Activated CD4-positive, alpha-beta T cell treated with anti-CD3 and anti-CD28 coated beads, Interleukin-2, amount 50 U/mL, for 4 hours (primary cell): ENCODE results near the gene XPNPEP3.
"Not testable (repeated sequence)": the region's sequence is repeated elsewhere in the genome, so short reads cannot be mapped to it uniquely, and the experiment has no call there.

Source experiments
- DNase-seq, 2 experiments: peaks; one replicate each; pipeline ENCODE4 v3.0.0-alpha.2; 2020

XPNPEP3 gene

DNA sequence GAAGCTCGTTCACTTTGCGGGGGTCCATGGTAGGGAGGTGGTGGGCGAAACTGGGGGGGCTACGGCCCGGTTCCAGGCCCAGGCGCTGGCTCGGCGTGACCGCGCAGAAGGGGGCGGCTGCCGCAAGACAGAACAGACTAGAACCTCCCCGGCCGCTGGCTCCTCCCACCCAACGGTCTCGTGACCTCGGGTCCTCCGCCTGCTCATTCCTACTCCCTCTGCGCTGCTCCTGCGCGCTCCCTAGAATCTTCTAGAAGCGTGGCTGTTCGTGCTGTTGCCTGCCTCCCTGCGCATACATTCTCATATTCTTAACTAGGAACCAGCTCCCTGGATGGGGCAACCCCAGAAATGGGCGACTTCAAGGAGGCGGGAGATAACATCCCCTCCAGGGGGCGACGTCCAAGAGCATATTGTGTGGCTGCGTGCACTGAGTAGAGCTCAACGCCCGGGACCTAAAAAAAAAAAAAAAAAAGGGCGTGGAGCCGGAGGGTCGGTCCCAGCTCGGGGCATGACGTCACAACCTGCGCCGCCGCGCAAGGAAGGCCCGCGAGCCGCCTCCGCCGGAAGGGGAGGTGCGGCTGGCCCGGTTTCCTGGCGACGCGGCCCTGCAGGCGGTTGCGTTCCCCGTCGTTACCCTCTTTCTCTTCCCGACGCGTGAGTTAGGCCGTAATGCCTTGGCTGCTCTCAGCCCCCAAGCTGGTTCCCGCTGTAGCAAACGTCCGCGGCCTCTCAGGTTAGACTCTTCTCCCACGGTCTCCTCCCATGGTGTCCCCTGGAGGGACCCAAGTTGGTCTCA lies at the start of gene XPNPEP3, which contains the start of gene ST13:
Gene XPNPEP3 (plus strand): TSS at position 636 of the 796 bp plus-strand sequence. CDS start 34 bp downstream, at position 670.
Gene ST13 (minus strand): TSS at position 127 of the 796 bp plus-strand sequence. CDS start 99 bp downstream, at position 28.
- DNase-seq, result peak; percentile 96

DNA sequence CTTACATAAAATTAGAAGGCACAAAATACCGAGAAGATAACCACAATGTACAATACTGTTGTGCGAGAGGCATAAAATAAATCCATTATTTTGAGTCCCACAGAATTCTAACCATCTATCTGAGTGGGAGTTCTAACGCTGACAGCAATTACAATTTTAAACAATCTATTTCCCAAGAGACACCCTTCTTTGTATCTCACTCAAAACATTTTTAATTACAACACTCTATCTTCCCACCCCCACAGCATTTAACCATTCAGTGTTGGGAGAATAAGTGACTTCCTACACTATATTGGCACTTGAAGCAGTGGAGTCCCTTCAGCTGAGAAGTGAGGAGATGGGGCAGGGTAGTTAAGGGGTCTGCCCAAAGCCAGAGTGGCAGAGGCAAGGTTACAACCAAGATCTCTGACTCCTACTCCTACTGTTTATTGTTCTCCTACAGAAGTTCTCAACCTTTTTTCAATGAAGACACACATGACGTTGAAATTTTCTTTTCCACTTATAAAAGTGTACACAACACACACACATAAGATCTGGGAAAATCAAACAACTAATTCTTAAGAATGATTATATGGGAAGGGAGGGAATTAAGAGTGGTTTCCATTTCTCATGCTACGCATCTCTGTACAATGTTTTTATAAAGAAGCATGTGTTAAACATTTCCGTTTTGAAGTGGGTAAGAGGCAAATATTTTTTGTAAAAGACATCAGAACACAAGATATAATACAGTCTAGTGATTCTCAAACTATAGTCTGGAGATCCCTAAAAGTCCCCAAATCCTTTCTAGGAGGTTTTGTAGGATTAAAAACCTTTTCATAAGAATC lies 48.7 kb upstream of the XPNPEP3 start:
- no peak for DNase-seq

DNA sequence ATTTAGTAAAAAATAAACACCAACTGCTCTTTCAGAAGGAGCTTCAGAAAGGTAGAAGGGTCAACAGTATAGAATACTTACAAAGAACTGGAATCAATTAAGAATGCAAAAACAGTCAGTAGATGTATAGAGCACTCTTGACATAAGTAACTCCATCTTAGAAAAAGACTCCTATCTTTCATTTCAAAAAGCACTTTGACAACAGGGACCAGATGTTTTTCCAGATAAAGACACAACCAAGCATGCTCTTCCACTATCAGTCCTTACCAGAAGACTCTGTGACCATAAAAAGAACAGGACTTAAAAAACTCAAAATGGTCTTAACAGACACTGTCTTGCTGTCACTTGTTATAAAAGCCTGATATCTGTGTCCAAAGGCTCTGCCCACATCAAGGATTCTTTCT lies 43.0 kb upstream of the XPNPEP3 start:
- no peak for DNase-seq

DNA sequence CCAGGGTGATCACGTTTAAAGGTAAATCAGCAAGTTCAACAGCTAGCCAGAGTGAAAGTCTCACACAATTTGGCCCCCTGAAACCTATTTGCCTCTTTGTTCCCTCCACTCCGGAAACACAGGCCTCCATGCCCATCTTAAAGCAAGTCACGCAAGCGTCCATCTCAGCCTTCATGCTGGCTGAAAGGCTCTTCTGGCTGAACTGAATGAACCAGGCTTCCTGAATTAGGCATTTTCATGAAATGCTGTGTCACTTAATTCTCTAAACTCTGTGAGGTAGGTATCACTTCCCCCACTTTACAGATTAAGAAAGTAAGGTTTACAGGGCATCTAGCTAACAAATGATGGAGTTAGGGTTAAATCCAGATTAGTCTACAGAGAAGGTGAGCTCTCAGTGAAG lies 39.2 kb upstream of the XPNPEP3 start:
- no peak for DNase-seq

DNA sequence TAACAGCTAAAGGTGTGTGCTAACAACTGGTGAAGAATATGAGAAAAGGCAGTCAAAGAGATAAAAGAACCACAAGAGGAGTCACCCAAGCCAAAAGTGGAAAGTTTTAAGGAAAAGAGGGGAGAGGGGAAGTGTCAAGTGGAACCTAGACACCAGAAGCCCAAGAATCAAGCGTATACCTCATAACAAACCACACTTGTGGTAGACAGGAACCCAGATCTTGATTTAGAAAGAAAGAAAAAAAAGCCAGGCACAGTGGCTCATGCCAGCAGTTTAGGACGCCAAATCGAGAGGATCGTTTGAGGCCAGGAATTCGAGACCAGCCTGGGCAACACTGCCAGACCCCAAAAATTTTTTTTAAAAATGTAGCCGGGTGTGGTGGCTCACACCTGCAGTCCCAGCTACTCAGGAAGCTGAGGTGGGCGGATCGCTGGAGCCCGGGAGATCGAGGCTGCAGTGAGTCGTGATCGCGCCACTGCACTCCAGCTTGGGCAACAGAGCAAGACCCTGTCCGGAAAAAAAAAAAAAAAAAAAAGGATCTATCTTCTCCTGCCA lies 38.7 kb upstream of the XPNPEP3 start:
- DNase-seq, result no peak

DNA sequence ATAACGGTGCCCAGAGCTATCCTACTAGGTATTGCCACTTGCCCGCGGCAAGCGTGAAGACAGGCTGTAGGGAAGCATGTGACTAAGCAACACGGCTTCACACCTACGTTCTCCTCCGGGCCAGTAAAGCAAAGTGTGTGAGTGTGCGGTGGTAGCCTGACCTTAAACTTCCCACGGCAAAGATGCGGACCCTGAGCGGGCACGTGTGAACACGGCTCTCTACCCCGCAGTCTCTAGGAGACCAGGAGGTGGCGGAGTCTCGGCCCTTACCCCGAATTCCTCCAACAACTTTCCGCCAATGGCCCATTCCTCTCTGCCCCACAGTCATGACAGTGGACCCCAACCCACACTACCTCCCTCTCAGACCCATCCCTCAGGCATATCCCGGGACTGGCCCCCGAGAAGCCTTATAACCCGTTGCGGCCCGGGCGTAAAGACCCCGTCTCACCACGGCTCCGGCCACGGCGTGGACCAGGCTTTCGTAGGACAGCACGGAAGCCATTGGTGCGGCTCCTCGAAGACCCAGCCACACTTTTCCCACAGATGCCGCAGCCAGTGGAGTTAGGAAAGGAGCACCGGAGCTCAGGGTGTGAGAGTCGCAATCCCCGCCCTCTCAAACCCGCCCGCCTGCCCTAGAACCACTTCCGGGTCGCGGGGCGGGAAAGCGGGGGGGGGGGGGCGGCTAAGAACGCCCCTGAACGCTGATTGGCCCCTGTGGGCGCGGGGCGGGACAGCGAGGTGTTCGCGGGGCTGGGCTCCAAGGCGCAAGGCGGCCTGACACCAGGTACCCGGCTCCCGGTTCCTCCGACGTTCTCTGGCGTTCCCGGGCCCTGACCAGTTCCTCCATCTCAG lies 38.0 kb upstream of the XPNPEP3 start, which contains the start of gene SLC25A17:
Gene SLC25A17 (minus strand): TSS at position 600 of the 852 bp plus-strand sequence. CDS start 98 bp downstream, at position 502.
- peak; percentile 82 for DNase-seq

DNA sequence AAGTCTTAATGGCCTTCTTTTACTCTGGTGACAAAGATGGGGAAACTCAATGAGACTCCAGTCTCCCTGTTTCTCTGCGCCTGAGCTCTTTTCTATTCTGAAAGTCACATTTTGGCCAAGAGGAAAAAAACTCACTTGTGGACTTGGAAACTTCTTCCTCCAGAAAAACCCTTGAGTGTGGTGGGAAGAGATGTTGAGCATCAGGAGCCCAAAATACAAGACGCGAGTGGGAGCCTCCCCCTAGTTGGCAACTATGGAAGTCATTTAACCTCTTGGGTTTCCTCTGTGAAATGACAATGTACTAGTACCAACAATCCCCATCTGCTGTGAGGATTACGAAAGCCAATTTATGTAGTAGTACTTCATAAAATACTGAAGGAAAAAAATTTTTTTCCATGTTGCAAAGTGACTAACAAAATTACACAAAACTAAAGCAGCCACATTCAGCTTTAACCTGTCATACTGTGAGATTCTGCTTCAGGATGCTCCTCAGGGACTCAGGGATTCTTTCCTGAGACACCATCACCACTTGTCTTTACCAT lies 37.3 kb upstream of the XPNPEP3 start:
- no peak for DNase-seq

DNA sequence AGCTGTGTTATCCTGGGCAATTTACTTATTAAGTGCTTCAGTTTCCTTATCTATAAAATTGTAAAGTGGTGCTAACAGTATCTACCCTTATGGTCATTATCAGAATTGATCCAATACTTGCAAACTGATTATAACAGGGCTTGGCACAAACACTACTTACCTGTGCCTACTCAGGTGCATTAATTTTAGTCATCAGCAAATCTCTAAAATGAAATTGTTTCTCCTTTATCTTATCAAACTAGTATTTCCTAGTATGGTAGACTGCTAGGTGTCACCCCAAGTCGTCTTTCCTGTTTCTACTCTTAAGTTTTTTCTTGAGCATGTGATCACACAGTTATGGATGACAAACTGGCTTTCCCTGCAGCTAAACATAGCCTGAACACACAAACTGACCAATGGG lies 33.5 kb upstream of the XPNPEP3 start:
- DNase-seq, result no peak

DNA sequence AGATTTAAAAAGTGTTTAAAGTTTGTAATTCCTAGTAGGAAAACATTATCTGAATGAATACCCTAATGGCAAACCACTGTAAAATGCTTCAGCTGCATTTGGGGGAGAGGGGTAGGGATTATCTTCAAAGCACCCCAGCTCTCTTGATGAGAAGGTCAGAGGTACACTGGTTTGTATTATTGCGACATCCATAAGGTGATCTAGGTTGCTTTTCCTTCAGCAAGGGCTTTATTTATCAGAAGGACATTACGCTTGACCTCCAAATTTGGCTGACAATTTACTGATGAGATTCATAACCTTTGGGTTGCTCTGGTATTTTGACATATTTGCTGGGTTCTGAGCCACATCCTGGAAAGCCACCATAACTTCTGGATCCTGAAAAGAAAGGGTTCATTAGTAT lies 30.7 kb upstream of the XPNPEP3 start:
- DNase-seq, result not testable (repeated sequence)

DNA sequence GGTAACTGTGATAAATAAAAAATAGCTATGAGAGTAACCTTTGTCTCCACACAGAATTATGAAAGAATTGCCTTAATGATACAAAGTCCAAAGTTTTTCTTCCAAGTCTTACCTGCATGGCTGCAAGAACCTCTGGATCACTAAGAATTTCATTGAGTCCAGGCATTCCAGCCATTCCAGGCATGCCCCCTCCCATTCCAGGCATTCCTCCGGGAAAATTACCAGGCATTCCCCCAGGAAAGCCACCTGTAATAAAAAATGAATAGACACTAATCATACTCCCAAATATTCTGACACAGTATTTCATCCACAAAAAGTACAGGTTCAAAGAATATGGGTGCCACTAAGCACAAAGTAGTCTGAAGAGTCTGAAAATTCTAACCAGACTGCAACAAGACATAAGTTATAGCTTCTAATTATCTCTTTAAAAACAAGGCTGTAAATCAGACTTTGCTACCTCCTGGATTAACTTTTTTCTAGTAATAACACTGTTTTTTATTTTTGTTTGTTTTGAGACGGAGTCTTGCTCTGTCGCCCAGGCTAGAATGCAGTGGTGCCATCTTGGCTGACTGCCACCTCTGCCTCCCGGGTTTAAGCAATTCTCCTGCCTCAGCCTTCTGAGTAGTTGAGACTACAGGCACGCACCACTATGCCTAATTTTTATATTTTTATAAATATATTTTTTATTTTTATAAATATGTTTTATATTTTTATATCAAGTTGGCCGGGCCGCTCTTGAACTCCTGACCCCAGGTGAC lies 29.8 kb upstream of the XPNPEP3 start:
- DNase-seq, result no peak

DNA sequence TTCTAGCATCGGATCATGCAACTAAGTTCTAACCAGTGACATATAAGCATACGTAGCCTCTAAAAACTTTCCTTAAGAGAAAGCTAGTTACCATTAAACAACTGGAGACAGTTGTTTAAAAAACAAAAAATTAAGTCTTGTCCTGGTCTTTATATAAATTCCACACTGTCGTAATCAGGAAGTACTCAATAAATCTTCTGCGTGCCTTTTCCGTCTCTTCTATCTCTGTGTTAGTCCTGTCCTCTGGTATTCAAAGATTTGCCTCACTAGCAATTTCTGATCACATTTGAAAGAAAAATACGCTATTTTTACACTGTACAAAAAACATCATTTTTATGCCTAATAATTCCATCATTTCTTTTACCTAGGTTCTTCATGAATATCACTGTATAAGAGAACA lies 27.8 kb upstream of the XPNPEP3 start:
- no peak for DNase-seq

DNA sequence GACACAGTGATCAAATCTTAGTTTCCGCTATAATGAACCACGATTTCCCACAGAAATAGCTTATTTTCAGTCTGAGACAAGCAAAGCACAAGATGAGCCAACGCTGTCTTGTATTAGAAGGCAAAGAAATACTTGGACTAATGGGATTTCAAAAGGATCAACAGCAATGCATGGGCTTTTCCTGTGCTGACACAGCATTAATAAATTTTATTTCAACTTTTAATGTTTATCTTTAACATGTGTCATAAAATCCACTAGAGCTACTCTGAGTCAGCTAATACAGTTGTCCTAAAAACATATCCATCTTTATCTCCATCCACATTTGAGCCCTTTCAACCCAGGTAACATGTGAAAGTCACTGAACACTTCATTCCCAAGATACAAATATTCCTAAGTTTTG lies 22.3 kb upstream of the XPNPEP3 start:
- no peak for DNase-seq

DNA sequence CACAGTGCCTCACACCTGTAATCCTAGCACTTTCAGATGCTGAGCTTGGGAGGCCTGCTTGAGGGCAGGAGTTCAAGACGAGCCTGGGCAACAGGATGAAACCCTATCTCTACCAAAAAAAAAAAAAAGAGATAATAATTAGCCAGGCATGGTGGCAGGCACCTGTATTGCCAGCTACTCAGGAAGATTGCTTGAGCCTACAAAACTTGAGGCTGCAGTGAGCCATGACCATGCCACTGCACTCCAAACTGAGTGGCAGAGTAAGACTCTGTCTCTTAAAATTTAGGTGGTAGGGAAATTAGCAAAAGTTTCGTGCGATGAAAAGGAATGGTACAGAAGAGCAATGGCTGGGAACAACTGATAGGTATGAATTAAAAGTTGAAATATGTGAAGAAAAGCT lies 18.5 kb upstream of the XPNPEP3 start:
- no peak for DNase-seq

DNA sequence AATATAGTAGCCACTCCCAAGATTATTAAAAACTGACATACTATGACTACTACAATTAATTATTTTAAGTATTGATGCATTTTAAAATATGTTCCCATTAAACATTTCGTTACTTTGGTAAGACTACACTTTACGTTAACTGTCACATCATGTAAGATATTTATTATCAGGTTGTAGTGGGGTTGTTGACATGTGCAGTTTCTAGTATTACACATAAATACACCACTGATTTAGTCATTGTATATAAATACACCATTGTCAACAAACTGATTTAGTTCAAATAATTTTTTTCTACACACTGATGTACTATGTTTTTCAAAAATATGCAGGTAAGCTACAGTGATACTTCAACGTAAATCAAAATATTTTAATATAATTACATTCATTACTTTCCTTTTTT lies 12.0 kb upstream of the XPNPEP3 start:
- DNase-seq, result no peak

DNA sequence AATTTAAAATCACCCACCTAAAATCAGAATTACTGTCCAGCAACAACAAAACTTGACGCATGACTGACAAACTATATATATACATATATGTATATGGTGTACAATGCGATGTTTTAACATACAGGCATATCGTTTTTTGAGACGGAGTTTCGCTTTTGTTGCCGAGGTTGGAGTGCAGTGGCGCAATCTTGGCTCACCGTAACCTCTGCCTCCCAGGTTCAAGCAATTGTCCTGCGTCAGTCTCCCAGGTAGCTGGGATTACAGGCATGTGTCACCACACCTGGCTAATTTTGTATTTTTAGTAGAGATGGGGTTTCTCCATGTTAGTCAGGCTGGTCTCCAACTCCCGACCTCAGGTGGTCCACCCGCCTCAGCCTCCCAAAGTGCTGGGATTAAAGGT lies 11.1 kb upstream of the XPNPEP3 start:
- DNase-seq, result not testable (repeated sequence)

DNA sequence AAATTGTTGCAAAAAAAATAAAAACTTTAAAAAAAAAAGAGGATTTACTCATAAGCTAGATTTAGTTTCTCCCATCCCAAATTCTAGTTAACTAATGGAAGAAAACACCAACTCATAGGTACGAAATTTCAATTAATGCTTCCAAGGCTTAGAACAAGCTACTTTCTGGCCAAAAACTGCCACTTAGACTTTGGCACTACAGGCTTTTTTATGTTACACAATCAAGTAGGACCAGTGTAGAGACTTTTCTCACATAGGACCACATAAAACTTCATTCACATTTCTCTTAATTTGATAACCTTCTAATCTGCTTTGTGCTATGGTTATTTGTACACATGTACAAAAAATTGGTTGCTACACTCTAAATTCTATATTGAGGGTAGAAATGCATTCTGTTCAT lies 3.6 kb upstream of the XPNPEP3 start:
- DNase-seq, result no peak

DNA sequence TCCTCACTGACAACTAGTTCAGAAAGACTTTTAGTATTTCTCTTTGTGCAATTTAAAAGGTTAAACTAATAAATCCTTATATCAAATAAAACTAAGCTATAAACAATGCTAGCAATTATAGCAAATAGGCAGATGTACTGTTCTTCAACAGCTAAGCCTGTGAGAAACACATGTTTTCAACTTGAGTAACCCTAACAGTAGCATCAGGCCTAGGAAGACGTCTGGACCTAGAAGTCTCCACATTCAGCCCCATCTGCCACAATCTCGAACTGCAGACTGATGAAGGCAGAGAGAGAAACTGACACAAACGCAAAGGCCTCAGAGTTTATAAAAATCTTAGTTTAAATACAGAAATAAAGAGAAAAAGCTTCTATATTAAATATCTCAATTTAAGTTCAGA lies 3.0 kb upstream of the XPNPEP3 start:
- DNase-seq, result no peak

DNA sequence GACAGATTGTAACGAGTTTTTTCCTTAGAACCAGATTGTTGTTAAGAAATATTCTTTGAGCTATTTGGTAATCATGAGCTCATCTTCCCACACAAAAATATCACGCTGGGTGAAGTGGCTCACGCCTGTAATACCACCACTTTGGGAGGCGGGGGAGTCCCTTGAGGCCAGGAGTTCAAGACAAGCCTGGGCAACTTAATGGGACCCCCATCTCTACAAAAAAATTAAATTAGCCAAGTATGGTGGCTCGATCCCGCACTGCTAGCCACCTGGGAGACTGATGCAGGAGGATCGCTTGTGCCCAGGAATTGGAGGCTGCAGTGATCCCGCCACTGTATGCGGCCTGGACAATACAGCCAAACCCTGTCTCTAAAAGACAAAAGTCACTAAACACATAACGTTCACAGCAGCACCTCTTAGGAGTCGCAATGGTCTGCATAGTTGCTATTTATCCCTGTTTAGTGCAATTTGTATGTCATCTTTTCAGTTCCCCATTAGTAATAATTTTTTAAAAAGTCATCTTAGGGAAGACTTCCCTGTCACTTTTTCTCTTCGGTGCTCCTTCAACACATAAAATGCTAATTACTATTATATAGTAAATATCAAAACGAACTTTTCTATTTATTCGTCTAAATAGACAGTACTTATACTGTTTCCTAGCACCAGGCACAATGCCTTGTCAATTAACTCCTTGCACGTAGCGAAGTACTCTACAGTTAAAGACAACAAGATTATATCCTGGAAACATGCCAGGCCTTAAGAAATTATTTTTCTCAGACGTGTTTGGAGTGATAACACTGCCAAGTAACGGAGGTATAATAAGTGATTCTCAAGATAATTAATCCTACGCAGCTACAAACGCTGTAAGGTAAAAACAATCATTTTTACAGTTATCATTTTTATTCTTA lies 1.6 kb upstream of the XPNPEP3 start:
- peak in 1 of 2 experiments; percentile 4 for DNase-seq

DNA sequence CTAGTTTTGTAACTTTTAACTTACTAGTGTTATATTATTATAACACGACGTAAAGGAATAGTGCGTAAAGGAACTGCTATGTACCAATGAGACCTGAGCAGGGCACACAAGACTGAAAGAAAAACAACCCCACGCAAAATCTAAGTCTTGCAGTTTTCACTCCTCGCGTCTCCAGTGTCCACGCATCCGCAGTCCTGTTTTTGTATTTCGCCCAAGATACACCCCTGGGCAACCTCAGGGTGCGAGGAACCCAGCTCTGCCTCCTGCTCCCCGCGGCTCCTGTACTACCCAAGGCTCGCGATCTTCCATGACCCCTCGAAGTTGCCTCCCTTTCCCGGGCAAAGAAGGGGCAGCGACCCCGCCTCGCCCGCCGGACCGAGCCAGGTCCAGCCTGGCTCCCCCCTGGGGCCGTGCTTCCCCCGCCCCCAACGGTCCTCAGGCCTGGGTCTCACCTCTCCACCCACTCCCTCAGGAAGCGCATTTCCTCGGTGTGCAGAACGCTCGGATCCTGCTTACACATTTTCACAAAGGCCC lies 902 bp upstream of the XPNPEP3 start:
- DNase-seq, result peak in 1 of 2 experiments; percentile 8

DNA sequence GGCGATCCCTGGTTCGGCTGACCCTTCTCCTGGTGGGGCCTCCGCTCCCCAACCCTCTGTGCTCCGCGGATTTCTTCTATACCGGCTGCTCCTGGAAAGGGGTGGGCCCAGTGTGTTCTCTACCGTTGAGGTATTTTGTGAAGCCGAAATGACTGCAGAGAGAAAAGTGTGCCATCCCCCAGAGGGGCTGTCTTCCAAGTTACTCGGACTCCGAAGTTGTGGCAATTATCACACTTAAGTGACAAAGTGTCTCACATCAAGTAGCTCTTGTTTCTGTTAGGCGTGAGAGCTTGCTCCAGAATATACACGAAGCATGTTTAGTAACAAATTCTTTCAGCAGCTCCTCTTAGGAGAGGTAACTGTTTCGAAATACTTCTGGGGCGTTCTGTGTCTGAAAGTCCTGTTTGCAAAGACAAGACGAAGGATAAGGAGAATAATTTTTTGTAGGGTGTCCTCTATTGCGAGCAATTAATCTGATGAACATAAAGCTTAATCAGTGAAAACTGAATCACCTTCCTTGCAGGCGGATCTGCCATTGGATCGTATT lies 434 bp downstream of the XPNPEP3 start:
- no peak for DNase-seq
